HG03439 (cell line): ENCODE measurements around the gene KCNK4.

Experiments
- ATAC-seq: cut with Tn5 transposase; IDR thresholded peaks from one replicate; pipeline ENCODE4 v1.9.1; 2021; ENCODE audit warnings: mild to moderate bottlenecking, moderate library complexity; ENCODE audit not compliant: unreplicated experiment

The KCNK4 gene

GRCh38 chr11:64289002-64289564 lies 2.0 kb upstream of the KCNK4 start:
- no peak for ATAC-seq

- no peak for ATAC-seq
Measured at GRCh38 chr11:64290352-64291261, 495 bp upstream of the KCNK4 start.

GRCh38 chr11:64291752-64292459 lies 804 bp downstream of the KCNK4 start:
- ATAC-seq = no peak

- ATAC-seq = no peak
Measured at GRCh38 chr11:64292460-64293254, 1.6 kb downstream of the KCNK4 start.

- ATAC-seq = no peak
Measured at GRCh38 chr11:64294774-64295173, 3.7 kb downstream of the KCNK4 start.

- no peak for ATAC-seq
Measured at GRCh38 chr11:64295760-64296159, 4.7 kb downstream of the KCNK4 start.

- no peak for ATAC-seq
Measured at GRCh38 chr11:64296236-64296635, 5.1 kb downstream of the KCNK4 start.

- no peak for ATAC-seq
Measured at GRCh38 chr11:64296830-64297698, 6.0 kb downstream of the KCNK4 start.

- no peak for ATAC-seq
Measured at GRCh38 chr11:64297699-64298358, 6.7 kb downstream of the KCNK4 start.

GRCh38 chr11:64298966-64299846 lies 8.1 kb downstream of the KCNK4 start:
- ATAC-seq = no peak

- ATAC-seq = no peak
Measured at GRCh38 chr11:64299847-64300648, 8.9 kb downstream of the KCNK4 start, which contains the start of gene CATSPERZ. Gene CATSPERZ (plus strand): TSS chr11:64300358. CDS start chr11:64300411, 53 bp downstream.

- ATAC-seq = no peak
Measured at GRCh38 chr11:64303109-64304031, 12.3 kb downstream of the KCNK4 start.

GRCh38 chr11:64304032-64304315 lies 12.9 kb downstream of the KCNK4 start:
- no peak for ATAC-seq

- ATAC-seq = peak; percentile 25
Measured at GRCh38 chr11:64304316-64305072, 13.4 kb downstream of the KCNK4 start.

- ATAC-seq = peak; percentile 69
Measured at GRCh38 chr11:64305075-64305690, 14.1 kb downstream of the KCNK4 start, which contains the start of gene ESRRA. Gene ESRRA (plus strand): TSS chr11:64305524. CDS start chr11:64307180, 1,656 bp downstream.
